Medulla oblongata (tissue), 1 donor: ENCODE measurements around the gene CHD6.

ENCODE experiments used
- DNase-seq: peaks from one replicate; pipeline ENCODE4 v3.0.0-alpha.2; 2015; ENCODE audit errors: extremely low spot score

The CHD6 gene

GRCh38 chr20:41617902-41618806 is at the start of gene CHD6:
Gene CHD6 (minus strand): TSS chr20:41618377. CDS start chr20:41551337, 67,040 bp downstream.
- peak; percentile 99 for DNase-seq

GRCh38 chr20:41664584-41664983 is 46.4 kb upstream of the CHD6 start:
- no peak for DNase-seq

- no peak for DNase-seq
These were observed 39.5 kb upstream of the CHD6 start for GRCh38 chr20:41657655-41658054.

GRCh38 chr20:41655962-41656618 is 37.9 kb upstream of the CHD6 start:
- DNase-seq: no peak

GRCh38 chr20:41654884-41655283 is 36.7 kb upstream of the CHD6 start:
- DNase-seq: no peak

GRCh38 chr20:41654292-41654691 is 36.1 kb upstream of the CHD6 start:
- DNase-seq: no peak

- no peak for DNase-seq
These were observed 32.2 kb upstream of the CHD6 start for GRCh38 chr20:41650231-41650948.

- no peak for DNase-seq
These were observed 31.3 kb upstream of the CHD6 start for GRCh38 chr20:41649489-41649888.

GRCh38 chr20:41645372-41645771 is 27.2 kb upstream of the CHD6 start:
- no peak for DNase-seq

GRCh38 chr20:41643504-41643938 is 25.3 kb upstream of the CHD6 start:
- DNase-seq: no peak

- no peak for DNase-seq
These were observed 21.5 kb upstream of the CHD6 start for GRCh38 chr20:41639630-41640029.

- DNase-seq: no peak
These were observed 20.3 kb upstream of the CHD6 start for GRCh38 chr20:41638456-41638855.

- DNase-seq: no peak
These were observed 17.0 kb upstream of the CHD6 start for GRCh38 chr20:41635158-41635557.

- DNase-seq: no peak
These were observed 14.7 kb upstream of the CHD6 start for GRCh38 chr20:41632896-41633295.

- no peak for DNase-seq
These were observed 13.6 kb upstream of the CHD6 start for GRCh38 chr20:41631826-41632225.

GRCh38 chr20:41630846-41631245 is 12.7 kb upstream of the CHD6 start:
- no peak for DNase-seq

GRCh38 chr20:41627611-41628244 is 9.6 kb upstream of the CHD6 start:
- no peak for DNase-seq

GRCh38 chr20:41627001-41627495 is 8.9 kb upstream of the CHD6 start:
- DNase-seq: no peak

GRCh38 chr20:41623625-41624375 is 5.6 kb upstream of the CHD6 start:
- no peak for DNase-seq

GRCh38 chr20:41622584-41622983 is 4.4 kb upstream of the CHD6 start:
- DNase-seq: no peak

- DNase-seq: no peak
These were observed 3.8 kb upstream of the CHD6 start for GRCh38 chr20:41621971-41622370.
